ENCODE results near the gene LIN9.

LIN9 gene

DNA sequence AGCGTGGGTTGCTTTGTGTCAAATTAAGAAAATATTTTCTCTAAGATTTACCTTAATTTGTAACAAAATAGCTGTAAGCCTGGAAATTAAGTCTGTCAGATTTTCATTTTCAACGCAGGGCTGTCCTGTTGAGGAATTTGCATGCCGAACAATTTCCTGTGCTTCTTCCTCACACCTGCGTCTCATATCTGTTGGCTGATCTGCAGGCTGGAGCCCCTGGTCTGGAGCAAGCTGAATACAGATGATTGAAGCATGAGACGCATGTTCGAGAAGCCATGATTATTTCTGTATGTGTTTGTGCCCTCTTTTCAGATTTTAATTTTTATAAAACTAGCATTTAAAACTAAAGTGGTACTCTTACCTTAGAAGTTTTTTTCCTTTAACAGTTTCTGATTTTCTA is 75.7 kb downstream of the LIN9 start:
- Mint-ChIP-seq H3K36me3 (peaks cover 10% of the 10 kb centered on the region), H3K4me1 (peaks cover 5% of the 10 kb centered on the region), H3K9me3 (no peaks in the 10 kb centered on the region), H3K27ac (no peak overlapping the region), H3K27me3 (no peaks in the 10 kb centered on the region), H3K4me3 (no peak overlapping the region)
- peak in 1 of 2 donors; percentile 33 for DNase-seq (ENCODE audit: low spot score in 2 of 2)
- ATAC-seq (ENCODE audit: low read depth), result peak; percentile 100

DNA sequence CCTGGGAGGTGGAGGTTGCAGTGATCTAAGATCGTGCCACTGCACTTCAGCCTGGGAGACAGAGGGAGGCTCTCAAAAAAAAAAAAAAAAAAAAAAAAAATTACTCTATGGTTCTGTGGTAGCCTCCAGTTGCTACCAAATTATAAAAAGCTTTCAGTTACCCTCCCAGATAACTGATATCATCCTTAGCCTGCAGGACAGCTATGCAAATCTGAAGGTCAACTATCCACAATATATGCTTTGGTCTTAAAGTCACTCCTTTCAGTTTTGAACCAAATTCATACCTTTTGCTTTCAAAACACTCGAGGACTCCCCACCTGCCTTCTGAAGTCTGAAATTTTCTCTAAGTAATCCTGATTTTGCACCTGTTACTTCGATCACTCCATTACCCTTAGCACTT is 82.4 kb downstream of the LIN9 start:
- no peak for DNase-seq (ENCODE audit: low spot score in 2 of 2)
- H3K27ac Mint-ChIP-seq, result no peak overlapping the region
- no peaks in the 10 kb centered on the region for H3K27me3 Mint-ChIP-seq
- no peak overlapping the region for H3K4me3 Mint-ChIP-seq
- H3K9me3 Mint-ChIP-seq, result no peaks in the 10 kb centered on the region
- peaks cover 2% of the 10 kb centered on the region for H3K4me1 Mint-ChIP-seq
- peaks cover 2% of the 10 kb centered on the region for H3K36me3 Mint-ChIP-seq
- ATAC-seq (ENCODE audit: low read depth), result no peak

DNA sequence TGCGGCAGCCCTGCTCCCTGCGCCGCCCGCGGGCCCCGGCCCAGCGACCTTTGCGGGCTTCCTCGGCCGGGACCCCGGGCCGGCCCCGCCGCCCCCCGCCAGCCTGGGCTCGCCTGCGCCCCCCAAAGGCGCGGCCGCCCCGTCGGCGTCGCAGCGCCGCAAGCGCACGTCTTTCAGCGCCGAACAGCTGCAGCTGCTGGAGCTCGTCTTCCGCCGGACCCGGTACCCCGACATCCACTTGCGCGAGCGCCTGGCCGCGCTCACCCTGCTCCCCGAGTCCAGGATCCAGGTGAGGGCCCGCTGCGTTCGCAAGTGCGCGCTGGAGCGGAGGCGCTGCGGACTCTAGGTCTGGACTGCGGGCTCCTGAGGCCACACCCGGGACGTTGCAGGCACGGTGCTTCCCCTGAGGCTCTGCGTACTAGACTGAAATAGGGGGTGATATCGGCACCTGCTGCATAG is 85.1 kb downstream of the LIN9 start:
- Mint-ChIP-seq H3K27me3 (no peaks in the 10 kb centered on the region), H3K4me1 (peaks cover 2% of the 10 kb centered on the region), H3K36me3 (no peaks in the 10 kb centered on the region), H3K4me3 (peak overlapping the region; percentile 94), H3K27ac (peak overlapping the region; percentile 53), H3K9me3 (no peaks in the 10 kb centered on the region)
- peak; percentile 84 for ATAC-seq (ENCODE audit: low read depth)
- DNase-seq (ENCODE audit: low spot score in 2 of 2), result peak; percentile 39 to 63

DNA sequence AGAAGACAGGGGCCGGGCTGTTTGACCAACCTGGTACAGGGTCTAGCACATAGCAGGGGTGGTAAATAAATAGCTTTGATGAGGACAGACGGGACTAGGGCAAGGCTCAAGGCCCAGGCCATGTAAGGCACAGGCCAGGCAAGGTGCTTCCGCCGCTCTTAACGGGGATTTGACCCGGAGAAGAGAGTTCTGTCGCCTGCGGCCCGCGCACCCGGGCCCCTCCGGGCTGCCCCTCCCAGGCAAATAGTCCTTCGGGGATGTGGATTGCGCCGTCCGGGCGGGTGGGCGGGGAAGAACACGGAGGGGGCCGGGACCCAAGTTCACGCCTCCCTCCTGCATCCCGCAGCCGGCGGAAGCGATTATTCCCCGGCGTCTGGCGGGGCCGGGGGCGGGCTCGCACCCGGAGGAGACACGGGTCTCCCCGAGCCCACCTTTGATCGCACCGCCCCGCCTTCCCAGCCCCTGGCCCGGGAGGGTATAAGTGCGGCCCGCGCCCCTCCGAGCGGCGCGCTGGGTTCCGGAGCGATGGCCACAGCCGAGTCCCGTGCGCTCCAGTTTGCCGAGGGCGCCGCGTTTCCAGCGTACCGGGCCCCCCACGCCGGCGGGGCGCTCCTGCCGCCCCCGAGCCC is 85.7 kb downstream of the LIN9 start, which contains the start of gene MIXL1:
Gene MIXL1, plus strand, starts transcription at position 508 of the 629 bp plus-strand sequence. Its CDS starts 18 bp downstream, at position 526.
- no peaks in the 10 kb centered on the region for H3K9me3 Mint-ChIP-seq
- H3K27ac Mint-ChIP-seq, result peak within 1 kb of the TSS; percentile 53
- no peaks in the 10 kb centered on the region for H3K36me3 Mint-ChIP-seq
- peak within 1 kb of the TSS; percentile 94 for H3K4me3 Mint-ChIP-seq
- H3K27me3 Mint-ChIP-seq, result no peaks in the 10 kb centered on the region
- DNase-seq (ENCODE audit: low spot score in 2 of 2), result peak; percentile 14 to 18
- peak; percentile 50 for ATAC-seq (ENCODE audit: low read depth)
- H3K4me1 Mint-ChIP-seq, result peaks cover 2% of the 10 kb centered on the region

DNA sequence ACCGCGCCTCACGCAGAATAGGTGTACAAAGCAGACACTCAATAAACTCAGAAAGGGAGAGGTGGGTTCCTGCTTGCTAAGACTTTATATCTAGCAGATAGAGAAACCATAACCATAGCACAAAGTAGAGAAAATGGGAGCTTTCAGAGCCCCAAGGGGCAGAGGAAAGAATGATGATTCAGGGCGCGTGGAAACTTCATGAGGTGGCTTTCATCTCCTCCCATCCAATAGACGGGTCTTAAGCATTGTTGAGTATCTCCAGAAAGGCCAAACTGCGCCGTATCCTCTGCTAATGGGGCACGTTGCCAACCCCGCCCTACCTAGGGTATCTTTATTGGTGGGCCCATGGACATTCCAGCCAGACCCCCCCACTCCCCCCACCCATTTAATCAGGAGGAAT is 86.3 kb downstream of the LIN9 start:
- Mint-ChIP-seq H3K27ac (no peak overlapping the region), H3K9me3 (no peaks in the 10 kb centered on the region), H3K36me3 (no peaks in the 10 kb centered on the region), H3K4me3 (peak overlapping the region; percentile 46), H3K4me1 (peaks cover 2% of the 10 kb centered on the region), H3K27me3 (no peaks in the 10 kb centered on the region)
- ATAC-seq (ENCODE audit: low read depth) (no peak), DNase-seq (ENCODE audit: low spot score in 2 of 2) (no peak)

DNA sequence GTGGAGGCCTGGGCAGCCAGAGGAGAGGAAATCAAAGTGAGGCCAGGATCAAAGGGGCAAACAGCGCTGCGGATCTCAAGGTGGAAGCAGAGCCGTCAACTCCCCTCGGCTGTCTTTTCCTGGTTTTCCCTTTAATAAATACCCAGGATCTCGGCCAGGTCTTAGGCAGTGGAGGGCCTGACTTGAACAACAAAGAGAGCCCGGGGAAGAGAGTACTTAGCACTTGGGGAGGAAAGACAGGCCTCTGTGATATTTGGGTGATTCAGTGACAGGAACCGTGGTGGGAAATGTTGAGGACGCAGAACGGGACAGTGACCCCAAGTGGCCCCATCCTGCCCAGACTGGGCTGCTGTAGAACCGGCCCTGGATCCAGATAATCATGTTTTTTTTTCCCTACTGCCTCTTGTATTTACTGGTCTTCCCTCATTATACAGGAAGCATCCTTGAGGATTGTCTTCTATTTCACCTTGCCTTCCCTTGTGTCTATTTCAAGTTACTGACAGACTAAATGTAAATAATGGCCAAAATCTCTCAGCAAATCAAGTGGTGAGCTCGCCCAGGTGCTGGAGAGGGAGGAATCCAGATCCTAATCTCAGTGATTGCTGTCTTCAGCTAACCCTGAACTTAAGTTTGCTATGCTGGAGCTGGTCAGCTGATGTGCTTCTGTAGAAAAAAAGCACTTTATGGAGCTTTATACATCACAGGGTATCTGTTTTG is 88.3 kb downstream of the LIN9 start:
- DNase-seq (ENCODE audit: low spot score in 2 of 2) (no peak), ATAC-seq (ENCODE audit: low read depth) (no peak)
- Mint-ChIP-seq H3K27me3 (no peaks in the 10 kb centered on the region), H3K4me3 (no peak overlapping the region), H3K36me3 (no peaks in the 10 kb centered on the region), H3K4me1 (peaks cover 3% of the 10 kb centered on the region), H3K27ac (no peak overlapping the region), H3K9me3 (no peaks in the 10 kb centered on the region)

DNA sequence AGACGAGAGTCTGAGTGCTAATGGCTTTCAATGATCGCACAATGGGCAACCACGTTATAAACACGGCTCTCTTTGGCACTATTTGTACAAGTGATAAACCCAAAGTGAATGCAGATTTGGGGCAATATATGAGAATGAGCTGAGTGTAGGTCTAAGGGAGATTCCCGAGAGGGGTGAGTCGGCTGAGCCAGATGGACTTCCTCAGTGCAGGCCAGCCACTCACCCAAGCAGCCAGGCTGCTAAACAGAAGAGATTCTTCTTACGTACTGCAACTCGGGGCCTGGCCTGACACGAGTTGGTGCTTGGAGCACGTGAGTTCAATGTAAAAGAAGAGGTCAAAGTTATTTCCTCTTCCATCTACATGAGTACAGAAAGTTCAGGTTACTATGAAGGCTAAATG is 91.7 kb downstream of the LIN9 start:
- Mint-ChIP-seq H3K36me3 (no peaks in the 10 kb centered on the region), H3K4me3 (no peak overlapping the region), H3K27ac (no peak overlapping the region), H3K27me3 (no peaks in the 10 kb centered on the region), H3K4me1 (peaks cover 8% of the 10 kb centered on the region), H3K9me3 (no peaks in the 10 kb centered on the region)
- ATAC-seq (ENCODE audit: low read depth), result no peak
- DNase-seq (ENCODE audit: low spot score in 2 of 2), result no peak

DNA sequence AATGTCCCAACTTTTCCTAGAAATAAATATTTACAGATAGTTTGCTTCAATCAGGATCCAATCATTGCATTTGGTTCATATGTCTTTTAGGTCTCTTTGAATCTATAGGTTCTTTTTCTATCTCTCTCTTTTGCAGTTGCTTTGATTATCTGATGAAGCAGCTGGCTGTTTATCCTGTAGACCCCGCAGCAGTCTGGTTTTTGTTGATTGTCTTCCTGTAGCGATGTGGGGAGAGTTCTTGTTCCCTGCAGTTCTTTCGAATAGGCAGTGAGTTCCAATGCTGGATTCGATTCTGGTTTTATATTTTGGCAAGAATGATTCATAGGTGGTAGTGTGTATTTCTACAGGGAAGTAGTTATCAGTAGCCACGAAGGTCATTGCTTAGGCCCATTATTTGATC is 92.9 kb downstream of the LIN9 start:
- Mint-ChIP-seq H3K9me3 (no peaks in the 10 kb centered on the region), H3K4me3 (no peak overlapping the region), H3K36me3 (no peaks in the 10 kb centered on the region), H3K27me3 (no peaks in the 10 kb centered on the region), H3K4me1 (peaks cover 8% of the 10 kb centered on the region), H3K27ac (no peak overlapping the region)
- no peak for ATAC-seq (ENCODE audit: low read depth)
- no peak for DNase-seq (ENCODE audit: low spot score in 2 of 2)

DNA sequence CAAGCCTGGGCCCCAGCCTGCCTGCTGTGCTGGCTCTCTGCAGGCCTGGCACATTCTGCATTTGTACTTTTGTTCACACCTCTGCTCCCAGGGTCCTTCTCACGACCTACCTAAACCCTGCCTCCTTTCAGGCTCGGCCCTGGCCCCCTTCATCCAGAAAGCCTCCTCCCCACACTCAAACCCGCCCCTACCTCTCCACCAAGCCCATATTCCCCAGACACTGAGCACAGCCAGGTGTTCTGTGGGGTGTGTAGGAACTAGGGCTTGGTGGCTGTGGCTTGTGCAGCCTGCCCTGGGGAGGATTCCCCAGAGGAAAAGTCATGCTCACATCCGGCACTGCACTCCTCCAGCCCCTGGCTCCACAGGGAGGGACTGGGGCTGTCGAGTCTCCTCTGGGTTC is 93.7 kb downstream of the LIN9 start:
- H3K36me3 Mint-ChIP-seq, result no peaks in the 10 kb centered on the region
- ATAC-seq (ENCODE audit: low read depth) (no peak), DNase-seq (ENCODE audit: low spot score in 2 of 2) (no peak)
- H3K27me3 Mint-ChIP-seq, result no peaks in the 10 kb centered on the region
- no peak overlapping the region for H3K27ac Mint-ChIP-seq
- H3K4me3 Mint-ChIP-seq, result no peak overlapping the region
- H3K9me3 Mint-ChIP-seq, result no peaks in the 10 kb centered on the region
- peaks cover 8% of the 10 kb centered on the region for H3K4me1 Mint-ChIP-seq

DNA sequence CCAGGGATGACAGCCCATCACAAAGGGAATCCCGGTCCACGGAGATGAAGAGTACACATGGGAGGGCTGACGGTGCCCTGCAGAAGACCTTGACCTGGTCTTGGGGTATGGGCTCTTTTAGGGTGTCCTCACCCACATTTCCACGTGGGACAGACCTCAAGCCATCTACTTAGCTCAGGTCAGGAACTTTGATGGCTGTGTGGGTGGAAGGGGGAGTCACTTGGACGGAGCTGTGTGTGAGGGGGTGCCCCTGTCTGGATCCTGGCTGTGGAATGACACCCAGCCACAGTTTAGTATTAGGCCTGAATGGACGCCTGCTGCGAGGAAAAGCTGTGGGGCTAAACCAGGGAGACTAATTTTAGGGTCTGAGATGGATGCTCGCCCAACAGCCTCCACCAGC is 96.4 kb downstream of the LIN9 start:
- ATAC-seq (ENCODE audit: low read depth) (no peak), DNase-seq (ENCODE audit: low spot score in 2 of 2) (no peak)
- peaks cover 8% of the 10 kb centered on the region for H3K4me1 Mint-ChIP-seq
- H3K27ac Mint-ChIP-seq, result no peak overlapping the region
- H3K36me3 Mint-ChIP-seq, result no peaks in the 10 kb centered on the region
- no peaks in the 10 kb centered on the region for H3K27me3 Mint-ChIP-seq
- H3K9me3 Mint-ChIP-seq, result no peaks in the 10 kb centered on the region
- H3K4me3 Mint-ChIP-seq, result no peak overlapping the region

DNA sequence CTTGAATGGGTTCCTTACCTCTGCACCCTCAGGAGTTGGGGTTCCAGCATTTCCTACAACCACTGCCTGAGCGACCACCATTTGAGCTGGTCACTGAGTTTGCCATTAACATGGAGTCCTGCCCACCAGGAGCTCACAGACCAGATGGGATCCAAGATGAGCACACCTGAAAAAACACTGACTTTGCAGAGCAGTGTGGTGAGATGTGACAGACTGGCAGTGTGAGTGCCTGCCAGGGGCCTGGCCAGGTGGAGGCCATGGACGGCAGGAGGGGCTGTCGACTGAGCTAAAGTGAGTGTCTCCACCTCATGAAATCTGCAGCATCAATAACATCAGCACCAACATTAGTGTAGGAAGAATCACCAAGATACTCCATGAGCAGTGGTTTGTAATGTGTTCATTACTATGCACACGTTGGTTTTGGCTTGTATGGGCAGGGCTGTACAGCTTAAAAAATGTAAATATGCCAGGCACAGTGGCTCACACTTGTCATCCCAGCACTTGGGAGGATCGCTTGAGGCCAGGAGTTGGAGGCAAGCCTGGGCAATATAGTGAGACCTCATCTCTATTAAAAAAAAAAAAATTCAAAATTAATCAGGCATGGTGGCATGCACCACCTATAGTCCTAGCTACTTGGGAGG is 97.7 kb downstream of the LIN9 start:
- Mint-ChIP-seq H3K4me1 (peaks cover 8% of the 10 kb centered on the region), H3K9me3 (peaks cover 2% of the 10 kb centered on the region), H3K27me3 (no peaks in the 10 kb centered on the region), H3K36me3 (no peaks in the 10 kb centered on the region), H3K27ac (no peak overlapping the region), H3K4me3 (no peak overlapping the region)
- ATAC-seq (ENCODE audit: low read depth) (no peak), DNase-seq (ENCODE audit: low spot score in 2 of 2) (no peak)

DNA sequence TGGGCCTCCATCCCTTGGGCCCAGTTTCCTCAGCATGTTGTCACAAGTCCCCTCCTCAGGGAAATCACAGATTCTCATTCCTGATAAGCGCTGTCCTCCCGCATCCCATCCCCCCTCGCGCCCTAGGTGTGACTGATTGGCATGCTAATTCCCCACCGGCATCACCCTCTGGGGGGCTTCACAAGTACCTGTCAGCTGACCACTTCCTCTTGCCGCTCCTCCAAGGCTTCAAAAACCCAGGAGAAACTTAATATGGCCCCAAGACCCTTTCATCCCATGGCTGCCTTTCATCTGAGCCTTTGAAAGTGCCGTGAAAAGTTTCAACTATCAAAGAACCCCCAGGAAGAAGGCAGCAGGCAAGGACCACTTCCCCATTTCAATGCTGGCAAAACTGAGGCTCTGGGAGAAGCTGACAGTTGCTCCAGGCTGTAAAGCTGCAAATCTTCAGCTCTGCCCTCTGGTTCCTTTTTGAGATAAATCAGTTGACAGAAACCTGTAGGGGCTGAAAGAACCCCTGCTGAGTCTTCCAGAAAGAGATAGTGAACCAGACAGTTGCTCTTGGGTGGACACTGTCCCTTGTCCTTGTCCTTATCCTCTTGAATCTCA is 98.3 kb downstream of the LIN9 start:
- Mint-ChIP-seq H3K27ac (no peak overlapping the region), H3K4me1 (peaks cover 7% of the 10 kb centered on the region), H3K36me3 (no peaks in the 10 kb centered on the region), H3K27me3 (no peaks in the 10 kb centered on the region), H3K9me3 (peaks cover 2% of the 10 kb centered on the region), H3K4me3 (no peak overlapping the region)
- ATAC-seq (ENCODE audit: low read depth) (no peak), DNase-seq (ENCODE audit: low spot score in 2 of 2) (no peak)

DNA sequence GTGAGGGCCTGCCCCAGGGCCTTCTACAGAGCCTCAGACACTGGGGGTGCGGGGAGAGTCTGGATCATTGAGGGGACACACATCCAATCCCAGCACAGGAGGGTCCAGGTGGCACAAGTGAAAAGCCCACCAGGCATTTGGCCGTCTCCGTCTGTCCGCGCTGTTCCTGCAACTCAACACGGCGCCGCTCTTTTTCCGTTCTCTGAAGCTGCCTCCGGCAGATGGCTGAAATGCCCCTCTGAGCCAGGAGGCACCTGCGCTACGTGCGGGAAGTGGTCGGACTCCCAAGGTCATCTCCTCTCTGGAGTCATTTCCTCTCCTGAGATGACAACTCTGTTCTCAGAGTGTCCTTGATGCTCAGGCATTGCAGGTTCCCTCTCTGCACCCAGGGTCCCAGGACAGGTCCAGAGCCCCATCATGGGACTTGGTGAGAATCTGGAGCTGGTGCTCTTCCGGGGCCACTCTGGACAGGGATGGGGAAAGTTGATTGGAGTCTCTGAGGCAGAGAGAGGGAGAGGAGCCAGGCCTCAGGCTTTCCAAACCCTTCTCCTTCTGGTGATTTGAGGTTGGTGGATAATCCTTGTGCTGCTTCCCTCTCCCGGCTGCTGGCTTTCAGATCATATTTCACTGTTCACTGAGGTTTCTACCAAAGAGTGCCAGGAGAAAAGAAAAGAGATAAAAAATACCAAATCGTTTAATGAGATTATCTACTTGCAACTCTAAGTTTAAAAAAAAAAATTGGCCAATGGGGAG is 99.5 kb downstream of the LIN9 start:
- H3K36me3 Mint-ChIP-seq, result no peaks in the 10 kb centered on the region
- no peaks in the 10 kb centered on the region for H3K27me3 Mint-ChIP-seq
- no peak overlapping the region for H3K4me3 Mint-ChIP-seq
- peaks cover 2% of the 10 kb centered on the region for H3K9me3 Mint-ChIP-seq
- DNase-seq (ENCODE audit: low spot score in 2 of 2) (no peak), ATAC-seq (ENCODE audit: low read depth) (no peak)
- H3K4me1 Mint-ChIP-seq, result no peaks in the 10 kb centered on the region
- H3K27ac Mint-ChIP-seq, result no peak overlapping the region
